OCI-LY1 (cell line): Measurements from ENCODE around the gene ESR2.

ENCODE experiments used
- CTCF ChIP-seq: fragments of 200-600 bp; sonication (generic), shearing (Covaris generic); IDR thresholded peaks from 2 replicates; pipeline ENCODE4 v1.5.1; 2017; ENCODE audit warnings: mild to moderate bottlenecking, antibody characterized with exemption, low read length, moderate library complexity, mixed read lengths
- EZH2 ChIP-seq: fragments of 200-600 bp; sonication (generic), shearing (Covaris generic); IDR thresholded peaks from 2 replicates; pipeline ENCODE4 v1.8.0; 2017; ENCODE audit warnings: borderline replicate concordance, mixed run types, mild to moderate bottlenecking, antibody characterized with exemption, low read length, moderate library complexity, mixed read lengths

GRCh38 chr14:64218344-64219240, 75.6 kb downstream of the ESR2 start:
- TF ChIP-seq EZH2 (no peak), CTCF (no peak)
